Vagina (tissue), 2 donors: ENCODE results near the gene LGR4. TPM values are rescaled to one million over a fixed set of nuclear protein-coding genes. Genes with fewer than 3 reads are reported as not detected.

Source experiments
- DNase-seq, 2 donors: peaks; one replicate each; pipeline ENCODE4 v3.0.0-alpha.2; 2017; ENCODE audit errors: extremely low spot score in 2 of 2
- H3K27ac ChIP-seq: fragments of 200-600 bp; sonication (generic); one replicate; pipeline ENCODE4 v1.5.1; 2019
- H3K27me3 ChIP-seq: fragments of 200-600 bp; sonication (generic); one replicate; pipeline ENCODE4 v1.5.1; 2019
- H3K36me3 ChIP-seq, 2 donors: fragments of 200-600 bp; sonication (generic); one replicate each; pipeline ENCODE4 v1.5.1; 2017 to 2019
- H3K4me1 ChIP-seq: fragments of 200-600 bp; sonication (generic); one replicate; pipeline ENCODE4 v1.5.1; 2019
- H3K4me3 ChIP-seq, 2 donors: fragments of 200-600 bp; sonication (generic); 1 replicate in 1 of 2; 2 replicates in 1 of 2; pipeline ENCODE4 v1.5.1; 2016 to 2019
- H3K9me3 ChIP-seq: fragments of 200-600 bp; sonication (generic); one replicate; pipeline ENCODE4 v1.5.1; 2019
- CTCF ChIP-seq, 3 experiments: fragments of 450-650 bp in 2 of 3; fragments of 200-600 bp in 1 of 3; sonication (generic) in 1 of 3; IDR thresholded peaks; one replicate each; pipeline ENCODE4 v1.5.1; 2017 to 2019; ENCODE audit warnings: antibody characterized with exemption in 3 of 3, mild to moderate bottlenecking in 2 of 3, moderate library complexity in 2 of 3
- POLR2A ChIP-seq, 2 donors: fragments of 450-650 bp; IDR thresholded peaks; one replicate each; pipeline ENCODE4 v1.6.1; 2017; ENCODE audit warnings: antibody characterized with exemption in 2 of 2, mild to moderate bottlenecking in 2 of 2, moderate library complexity in 2 of 2
- POLR2AphosphoS5 ChIP-seq, 2 donors: sonication (generic); formaldehyde crosslinking; IDR thresholded peaks; one replicate each; pipeline ENCODE4 v1.9.0; 2017; ENCODE audit warnings: antibody characterized with exemption in 2 of 2, mild to moderate bottlenecking in 2 of 2, low read depth in 1 of 2; ENCODE audit not compliant: insufficient read depth in 1 of 2
- intact Hi-C: fragments of 100-400 bp; cut with DNase I; formaldehyde crosslinking; loops from one replicate; pipeline ENCODE4 v1.15.1; 2023
- total RNA-seq: library from RNA; depleted of rRNA; stranded (reverse); fragments of >200 nt; gene quantifications from one replicate; pipeline ENCODE4 v1.2.3, GENCODE V29; 2016

The LGR4 gene
- total RNA-seq, 1 donor from 2014 or later = 65.6 TPM

- TF ChIP-seq POLR2A (IDR thresholded peaks at IDR 0.05) (no peak), POLR2AphosphoS5 (IDR thresholded peaks at IDR 0.05; ENCODE audit: insufficient read depth in 1 of 2, low read depth in 1 of 2) (no peak), CTCF (IDR thresholded peaks at IDR 0.05) (no peak)
- Histone ChIP-seq H3K9me3 (no peaks in the 10 kb centered on the region), H3K4me1 (no peaks in the 10 kb centered on the region), H3K4me3 (no peak overlapping the region), H3K36me3 (peaks cover 0 to 21% of the 10 kb centered on the region in 2 donors), H3K27ac (no peak overlapping the region), H3K27me3 (no peaks in the 10 kb centered on the region)
- no peak for DNase-seq
- intact Hi-C loops = no loop called here
These were observed 93.1 kb downstream of the LGR4 start for GRCh38 chr11:27379449-27379848.

- intact Hi-C loops = no loop called here
- H3K27ac ChIP-seq = no peak overlapping the region
- H3K27me3 ChIP-seq = no peaks in the 10 kb centered on the region
- H3K36me3 ChIP-seq = peaks cover 0 to 35% of the 10 kb centered on the region in 2 donors
- H3K9me3 ChIP-seq = no peaks in the 10 kb centered on the region
- TF ChIP-seq POLR2AphosphoS5 (IDR thresholded peaks at IDR 0.05; ENCODE audit: insufficient read depth in 1 of 2, low read depth in 1 of 2) (no peak), CTCF (IDR thresholded peaks at IDR 0.05) (no peak), POLR2A (IDR thresholded peaks at IDR 0.05) (no peak)
- DNase-seq = no peak
- H3K4me1 ChIP-seq = no peaks in the 10 kb centered on the region
- H3K4me3 ChIP-seq = no peak overlapping the region
These were observed 97.2 kb downstream of the LGR4 start for GRCh38 chr11:27375370-27375769.

- peaks cover 0 to 23% of the 10 kb centered on the region in 2 donors for H3K36me3 ChIP-seq
- H3K27ac ChIP-seq = no peak overlapping the region
- no peaks in the 10 kb centered on the region for H3K9me3 ChIP-seq
- no peaks in the 10 kb centered on the region for H3K27me3 ChIP-seq
- TF ChIP-seq POLR2A (IDR thresholded peaks at IDR 0.05) (no peak), CTCF (IDR thresholded peaks at IDR 0.05) (no peak), POLR2AphosphoS5 (IDR thresholded peaks at IDR 0.05; ENCODE audit: insufficient read depth in 1 of 2, low read depth in 1 of 2) (no peak)
- H3K4me3 ChIP-seq = no peak overlapping the region
- intact Hi-C loops = no loop called here
- no peaks in the 10 kb centered on the region for H3K4me1 ChIP-seq
- DNase-seq = no peak
These were observed 98.6 kb downstream of the LGR4 start for GRCh38 chr11:27373856-27374602.

- no peak for DNase-seq
- Histone ChIP-seq H3K4me3 (no peak overlapping the region), H3K27me3 (no peaks in the 10 kb centered on the region), H3K9me3 (no peaks in the 10 kb centered on the region), H3K36me3 (peaks cover 0 to 23% of the 10 kb centered on the region in 2 donors), H3K4me1 (no peaks in the 10 kb centered on the region), H3K27ac (no peak overlapping the region)
- intact Hi-C loops = no loop called here
- TF ChIP-seq POLR2AphosphoS5 (IDR thresholded peaks at IDR 0.05; ENCODE audit: insufficient read depth in 1 of 2, low read depth in 1 of 2) = no peak
- TF ChIP-seq CTCF (IDR thresholded peaks at IDR 0.05) = no peak
- TF ChIP-seq POLR2A (IDR thresholded peaks at IDR 0.05) = no peak
These were observed 99.2 kb downstream of the LGR4 start for GRCh38 chr11:27373392-27373791.

- Histone ChIP-seq H3K36me3 (peaks cover 0 to 20% of the 10 kb centered on the region in 2 donors), H3K27ac (no peak overlapping the region), H3K4me3 (no peak overlapping the region), H3K9me3 (no peaks in the 10 kb centered on the region), H3K4me1 (no peaks in the 10 kb centered on the region), H3K27me3 (no peaks in the 10 kb centered on the region)
- no peak for DNase-seq
- TF ChIP-seq POLR2A (IDR thresholded peaks at IDR 0.05) = no peak
- TF ChIP-seq POLR2AphosphoS5 (IDR thresholded peaks at IDR 0.05; ENCODE audit: insufficient read depth in 1 of 2, low read depth in 1 of 2) = no peak
- TF ChIP-seq CTCF (IDR thresholded peaks at IDR 0.05) = no peak
- intact Hi-C loops = no loop called here
These were observed 100.4 kb downstream of the LGR4 start for GRCh38 chr11:27372164-27372563.
